Activated naive CD4-positive, alpha-beta T cell treated with anti-CD3 and anti-CD28 coated beads for 36 hours (primary cell): ENCODE data around the gene ANKMY1. TPM values are rescaled to one million over a fixed set of nuclear protein-coding genes. Genes with fewer than 3 reads are reported as not detected.

Experiments
- CTCF ChIA-PET: fragments of 350-600 bp; sonication (Branson Sonifier 250); formaldehyde crosslinking; loops from one replicate; lab custom pipeline; 2021; ENCODE audit warnings: antibody characterized with exemption; lab: Charles Lee
- DNase-seq: peaks from one replicate; pipeline ENCODE4 v3.0.0-alpha.2; 2020
- H3K27ac Mint-ChIP-seq: one replicate; pipeline ENCODE4 v1.8.0; 2021; ENCODE audit warnings: mild to moderate bottlenecking, mixed read lengths
- H3K27me3 Mint-ChIP-seq: one replicate; pipeline ENCODE4 v1.8.0; 2021; ENCODE audit warnings: low read depth, mixed read lengths
- H3K36me3 Mint-ChIP-seq: one replicate; pipeline ENCODE4 v1.8.0; 2021; ENCODE audit warnings: low read depth, mixed read lengths
- H3K4me1 Mint-ChIP-seq: one replicate; pipeline ENCODE4 v1.8.0; 2021; ENCODE audit warnings: low read depth, mixed read lengths
- H3K4me3 Mint-ChIP-seq: one replicate; pipeline ENCODE4 v1.8.0; 2021; ENCODE audit warnings: mild to moderate bottlenecking, moderate library complexity, mixed read lengths
- H3K9me3 Mint-ChIP-seq: one replicate; pipeline ENCODE4 v1.8.0; 2021; ENCODE audit warnings: mixed read lengths
- intact Hi-C: fragments of 100-400 bp; cut with micrococcal nuclease; formaldehyde crosslinking; loops from one replicate; pipeline ENCODE4 v1.15.1; 2023
- total RNA-seq, 2 experiments: library from RNA; stranded (reverse); gene quantifications; one replicate each; pipeline ENCODE4 v1.2.3, GENCODE V29; 2021

Gene ANKMY1
- total RNA-seq, 2 experiments from 2014 or later: 17.0 to 17.4 TPM

DNA sequence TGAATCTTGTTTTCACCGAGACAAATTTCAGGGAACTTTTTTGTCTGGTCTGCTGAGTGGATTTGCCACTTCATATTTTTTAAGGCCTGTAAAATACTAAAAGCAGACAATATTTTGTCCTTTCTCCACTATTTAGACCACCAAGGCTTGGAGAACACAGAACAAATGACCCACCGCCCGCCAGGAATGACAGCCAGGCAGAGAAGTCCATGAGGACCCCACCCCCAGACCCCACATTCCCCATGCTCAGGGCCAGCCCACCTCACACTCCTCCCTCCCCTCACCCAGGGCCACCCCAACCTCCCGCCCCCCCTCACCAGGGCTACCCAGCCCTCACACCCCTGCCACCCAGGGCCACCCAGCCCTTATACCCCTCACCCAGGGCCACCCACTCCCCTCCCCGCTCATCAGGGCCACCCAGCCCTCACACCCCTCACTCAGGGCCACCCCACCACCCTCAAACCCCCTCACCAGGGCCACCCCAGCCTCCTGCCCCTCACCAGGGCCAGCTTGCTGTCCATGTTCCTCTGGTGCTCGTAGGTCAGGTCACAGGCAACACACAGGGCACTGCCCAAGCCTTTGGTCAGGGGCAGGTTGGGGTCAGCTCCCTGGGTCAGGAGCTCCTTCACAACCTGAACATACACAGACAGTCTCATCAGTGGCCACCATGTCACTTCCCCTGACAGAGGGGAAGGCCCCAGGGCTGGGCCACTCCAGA lies 50.6 kb downstream of the ANKMY1 start:
- Mint-ChIP-seq H3K27me3 (no peaks in the 10 kb centered on the region), H3K9me3 (no peaks in the 10 kb centered on the region), H3K27ac (no peak overlapping the region), H3K4me3 (no peak overlapping the region), H3K36me3 (peaks cover 4% of the 10 kb centered on the region), H3K4me1 (no peaks in the 10 kb centered on the region)
- no peak for DNase-seq
- intact Hi-C loops: no loop called here
- CTCF ChIA-PET: no interaction called here

GRCh38 chr2:240506406-240507059 lies 51.3 kb downstream of the ANKMY1 start:
- Mint-ChIP-seq H3K4me3 (no peak overlapping the region), H3K27me3 (no peaks in the 10 kb centered on the region), H3K4me1 (no peaks in the 10 kb centered on the region), H3K36me3 (peaks cover 4% of the 10 kb centered on the region), H3K9me3 (no peaks in the 10 kb centered on the region), H3K27ac (no peak overlapping the region)
- CTCF ChIA-PET: no interaction called here
- intact Hi-C loops: no loop called here
- DNase-seq: no peak

GRCh38 chr2:240505910-240506309 lies 51.9 kb downstream of the ANKMY1 start:
- Mint-ChIP-seq H3K27ac (no peak overlapping the region), H3K27me3 (no peaks in the 10 kb centered on the region), H3K9me3 (no peaks in the 10 kb centered on the region), H3K4me1 (no peaks in the 10 kb centered on the region), H3K4me3 (no peak overlapping the region), H3K36me3 (peaks cover 5% of the 10 kb centered on the region)
- DNase-seq: no peak
- intact Hi-C loops: no loop called here
- CTCF ChIA-PET: no interaction called here

GRCh38 chr2:240503848-240504247 lies 53.9 kb downstream of the ANKMY1 start:
- Mint-ChIP-seq H3K27ac (no peak overlapping the region), H3K36me3 (peaks cover 10% of the 10 kb centered on the region), H3K9me3 (no peaks in the 10 kb centered on the region), H3K4me1 (no peaks in the 10 kb centered on the region), H3K27me3 (no peaks in the 10 kb centered on the region), H3K4me3 (no peak overlapping the region)
- CTCF ChIA-PET: interaction anchor here (1.1 to 1.7 kb wide), 2 partner anchors 10 to 118 kb away, joined by 3 to 5 read pairs; no protein-coding TSS in a partner anchor
- intact Hi-C loops: no loop called here
- DNase-seq: no peak

- intact Hi-C loops: no loop called here
- CTCF ChIA-PET: interaction anchor here (1.1 to 1.7 kb wide), 2 partner anchors 11 to 118 kb away, joined by 3 to 5 read pairs; no protein-coding TSS in a partner anchor
These were observed 54.4 kb downstream of the ANKMY1 start for GRCh38 chr2:240503375-240503774.

GRCh38 chr2:240502430-240503121 lies 55.2 kb downstream of the ANKMY1 start:
- intact Hi-C loops: no loop called here
- Mint-ChIP-seq H3K27ac (no peak overlapping the region), H3K36me3 (peaks cover 17% of the 10 kb centered on the region), H3K4me1 (no peaks in the 10 kb centered on the region), H3K9me3 (no peaks in the 10 kb centered on the region), H3K27me3 (no peaks in the 10 kb centered on the region), H3K4me3 (no peak overlapping the region)
- CTCF ChIA-PET: no interaction called here
- no peak for DNase-seq

More at GRCh38 chr2:240503375-240503774, 54.4 kb downstream of the ANKMY1 start:
- Mint-ChIP-seq H3K4me1 (no peaks in the 10 kb centered on the region), H3K27ac (no peak overlapping the region), H3K27me3 (no peaks in the 10 kb centered on the region), H3K36me3 (peaks cover 10% of the 10 kb centered on the region), H3K9me3 (no peaks in the 10 kb centered on the region), H3K4me3 (no peak overlapping the region)
- no peak for DNase-seq

- DNase-seq: no peak
- no peak overlapping the region for H3K27ac Mint-ChIP-seq
- no peaks in the 10 kb centered on the region for H3K9me3 Mint-ChIP-seq
- no peaks in the 10 kb centered on the region for H3K4me1 Mint-ChIP-seq
- H3K4me3 Mint-ChIP-seq: no peak overlapping the region
- intact Hi-C loops: no loop called here
- peaks cover 23% of the 10 kb centered on the region for H3K36me3 Mint-ChIP-seq
- CTCF ChIA-PET: no interaction called here
- H3K27me3 Mint-ChIP-seq: no peaks in the 10 kb centered on the region
These were observed 55.7 kb downstream of the ANKMY1 start for GRCh38 chr2:240502059-240502429.

- Mint-ChIP-seq H3K36me3 (peaks cover 26% of the 10 kb centered on the region), H3K9me3 (no peaks in the 10 kb centered on the region), H3K27me3 (no peaks in the 10 kb centered on the region), H3K27ac (no peak overlapping the region), H3K4me3 (no peak overlapping the region), H3K4me1 (no peaks in the 10 kb centered on the region)
- DNase-seq: no peak
- CTCF ChIA-PET: no interaction called here
- intact Hi-C loops: no loop called here
These were observed 56.2 kb downstream of the ANKMY1 start for GRCh38 chr2:240501531-240501991.

DNA sequence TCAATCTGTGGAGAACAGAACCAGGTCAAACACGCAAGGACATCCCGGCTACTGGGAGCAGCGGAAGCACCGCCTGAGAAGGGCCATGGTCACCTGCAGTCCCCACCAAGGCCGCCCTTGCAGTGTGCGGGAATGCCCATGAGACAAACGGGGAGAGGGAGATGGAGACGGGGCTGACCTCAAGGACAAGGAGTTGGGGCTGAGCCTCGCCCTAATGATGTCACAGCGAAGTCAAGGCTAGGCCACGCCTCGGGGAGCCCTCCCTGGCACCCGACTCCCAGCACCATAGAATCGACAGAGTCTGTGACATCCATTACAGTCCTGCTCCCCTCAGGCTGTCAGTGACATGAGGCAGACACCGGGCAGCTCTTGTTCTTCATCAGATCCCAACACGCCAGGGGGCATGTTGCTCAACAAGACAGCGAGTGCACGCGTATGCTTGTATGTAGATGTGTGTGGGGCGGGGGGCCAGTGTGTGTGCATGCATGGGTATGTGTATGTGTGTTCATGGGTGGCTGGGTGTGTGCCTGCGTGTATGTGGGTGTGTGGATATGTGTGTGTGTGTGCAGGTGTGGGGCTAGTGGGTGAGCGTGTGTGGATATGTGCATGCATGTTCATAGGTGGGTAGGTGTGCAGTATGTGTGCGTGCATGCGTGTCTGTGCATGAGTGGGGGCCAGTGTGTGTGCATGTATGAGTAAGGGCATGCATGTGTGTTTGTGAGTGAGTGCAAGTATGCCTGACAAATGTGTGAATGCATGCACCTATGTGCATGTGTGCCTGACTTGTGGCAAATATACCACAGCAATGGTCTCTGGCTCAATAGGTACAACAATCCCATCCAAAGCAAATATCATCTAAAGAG lies 57.0 kb downstream of the ANKMY1 start:
- CTCF ChIA-PET: no interaction called here
- intact Hi-C loops: no loop called here
- no peak overlapping the region for H3K4me3 Mint-ChIP-seq
- no peak for DNase-seq
- no peaks in the 10 kb centered on the region for H3K4me1 Mint-ChIP-seq
- peaks cover 32% of the 10 kb centered on the region for H3K36me3 Mint-ChIP-seq
- H3K9me3 Mint-ChIP-seq: peaks cover under 1% of the 10 kb centered on the region
- H3K27me3 Mint-ChIP-seq: no peaks in the 10 kb centered on the region
- no peak overlapping the region for H3K27ac Mint-ChIP-seq

- CTCF ChIA-PET: no interaction called here
- peaks cover 3% of the 10 kb centered on the region for H3K9me3 Mint-ChIP-seq
- DNase-seq: no peak
- H3K36me3 Mint-ChIP-seq: peaks cover 37% of the 10 kb centered on the region
- no peaks in the 10 kb centered on the region for H3K4me1 Mint-ChIP-seq
- intact Hi-C loops: no loop called here
- no peaks in the 10 kb centered on the region for H3K27me3 Mint-ChIP-seq
- no peak overlapping the region for H3K27ac Mint-ChIP-seq
- no peak overlapping the region for H3K4me3 Mint-ChIP-seq
These were observed 58.2 kb downstream of the ANKMY1 start for GRCh38 chr2:240499309-240500301.

GRCh38 chr2:240498958-240499260 lies 58.9 kb downstream of the ANKMY1 start:
- CTCF ChIA-PET: no interaction called here
- no peak for DNase-seq
- Mint-ChIP-seq H3K9me3 (peaks cover 3% of the 10 kb centered on the region), H3K4me1 (no peaks in the 10 kb centered on the region), H3K27me3 (no peaks in the 10 kb centered on the region), H3K4me3 (no peak overlapping the region), H3K27ac (no peak overlapping the region), H3K36me3 (peaks cover 41% of the 10 kb centered on the region)
- intact Hi-C loops: no loop called here
